Mesendoderm (in vitro differentiated cells): ENCODE results near the gene CLEC11A.
"Not testable (repeated sequence)": the region's sequence is repeated elsewhere in the genome, so short reads cannot be mapped to it uniquely, and the experiment has no call there.

Experiments
- DNase-seq: peaks from one replicate; pipeline ENCODE4 v3.0.0; 2013
- H2AK5ac ChIP-seq: 2 replicates; pipeline ENCODE4 v1.6.1; 2013; ENCODE audit warnings: low read length, inconsistent platforms
- H2BK120ac ChIP-seq: 2 replicates; pipeline ENCODE4 v1.6.1; 2013; ENCODE audit warnings: low read depth, mild to moderate bottlenecking, low read length, moderate library complexity, mixed read lengths
- H2BK15ac ChIP-seq: replicated peaks from 2 replicates; pipeline ENCODE4 v1.6.1; 2013; ENCODE audit warnings: low read depth, mild to moderate bottlenecking, moderate library complexity
- H2BK5ac ChIP-seq: 2 replicates; pipeline ENCODE4 v1.6.1; 2013; ENCODE audit warnings: low read length, inconsistent platforms
- H3K18ac ChIP-seq: 2 replicates; pipeline ENCODE4 v1.6.1; 2013; ENCODE audit warnings: mild to moderate bottlenecking, low read length, mixed read lengths
- H3K23ac ChIP-seq: one replicate; pipeline ENCODE4 v1.6.1; 2013; ENCODE audit warnings: low read length
- H3K27ac ChIP-seq: 2 replicates; pipeline ENCODE4 v1.5.1; 2013; ENCODE audit warnings: low read depth, mild to moderate bottlenecking, inconsistent platforms, low read length, moderate library complexity
- H3K27me3 ChIP-seq: 2 replicates; pipeline ENCODE4 v1.6.1; 2013; ENCODE audit warnings: low read length, control low read depth, mild to moderate bottlenecking, inconsistent platforms; ENCODE audit not compliant: insufficient read depth, poor library complexity
- H3K36me3 ChIP-seq: 2 replicates; pipeline ENCODE4 v1.6.1; 2013; ENCODE audit warnings: low read length, inconsistent platforms; ENCODE audit not compliant: control insufficient read depth, insufficient read depth
- H3K4ac ChIP-seq: one replicate; pipeline ENCODE4 v1.6.1; 2013; ENCODE audit warnings: low read depth, mild to moderate bottlenecking, low read length, moderate library complexity
- H3K4me1 ChIP-seq: 2 replicates; pipeline ENCODE4 v1.6.1; 2013; ENCODE audit warnings: low read depth, low read length, inconsistent platforms; ENCODE audit not compliant: control insufficient read depth
- H3K4me2 ChIP-seq: 2 replicates; pipeline ENCODE4 v1.6.1; 2013; ENCODE audit warnings: low read length
- H3K4me3 ChIP-seq: 2 replicates; pipeline ENCODE4 v1.5.1; 2013; ENCODE audit warnings: mild to moderate bottlenecking, low read length
- H3K56ac ChIP-seq: one replicate; pipeline ENCODE4 v1.6.1; 2013; ENCODE audit warnings: low read length
- H3K79me1 ChIP-seq: 2 replicates; pipeline ENCODE4 v1.6.1; 2013; ENCODE audit warnings: low read length, inconsistent platforms
- H3K79me2 ChIP-seq: 2 replicates; pipeline ENCODE4 v1.6.1; 2013; ENCODE audit warnings: mild to moderate bottlenecking, low read length; ENCODE audit not compliant: control insufficient read depth, insufficient read depth
- H3K9ac ChIP-seq: 2 replicates; pipeline ENCODE4 v1.6.1; 2013; ENCODE audit warnings: low read length, inconsistent platforms
- H4K5ac ChIP-seq: one replicate; pipeline ENCODE4 v1.6.1; 2013; ENCODE audit warnings: low read length
- H4K8ac ChIP-seq: one replicate; pipeline ENCODE4 v1.6.1; 2013; ENCODE audit warnings: low read depth, mild to moderate bottlenecking, control low read depth, low read length, moderate library complexity
- WGBS: extraction: QIAGEN DNeasy Blood & Tissue Kit; methylation state at CpG from one replicate; pipeline ENCODE4 v1.1.7; 2013; ENCODE audit warnings: low lambda C conversion rate, missing lambda C conversion rate; ENCODE audit not compliant: insufficient coverage; ENCODE audit errors: extremely low coverage; 5-methylcytosine and 5-hydroxymethylcytosine counted together

Gene CLEC11A

DNA sequence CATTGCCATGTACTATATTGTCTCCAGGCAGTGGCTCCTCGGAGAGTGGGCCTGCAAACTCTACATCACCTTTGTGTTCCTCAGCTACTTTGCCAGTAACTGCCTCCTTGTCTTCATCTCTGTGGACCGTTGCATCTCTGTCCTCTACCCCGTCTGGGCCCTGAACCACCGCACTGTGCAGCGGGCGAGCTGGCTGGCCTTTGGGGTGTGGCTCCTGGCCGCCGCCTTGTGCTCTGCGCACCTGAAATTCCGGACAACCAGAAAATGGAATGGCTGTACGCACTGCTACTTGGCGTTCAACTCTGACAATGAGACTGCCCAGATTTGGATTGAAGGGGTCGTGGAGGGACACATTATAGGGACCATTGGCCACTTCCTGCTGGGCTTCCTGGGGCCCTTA lies 47.7 kb downstream of the CLEC11A start:
- Histone ChIP-seq H3K9ac (no peak overlapping the region), H4K8ac (no peak overlapping the region), H3K79me1 (no peaks in the 10 kb centered on the region), H2BK5ac (no peak overlapping the region), H2AK5ac (no peak overlapping the region), H3K36me3 (no peaks in the 10 kb centered on the region), H3K4me1 (no peaks in the 10 kb centered on the region), H4K5ac (no peak overlapping the region), H3K23ac (no peak overlapping the region), H2BK15ac (no peak overlapping the region), H3K4me2 (no peak overlapping the region), H2BK120ac (no peak overlapping the region), H3K18ac (no peak overlapping the region), H3K56ac (no peak overlapping the region), H3K27ac (no peak overlapping the region), H3K4me3 (no peak overlapping the region), H3K79me2 (no peaks in the 10 kb centered on the region), H3K4ac (no peak overlapping the region), H3K27me3 (no peaks in the 10 kb centered on the region)
- DNase-seq: no peak
- WGBS: no CpG with 5 or more reads among the region's 13 CpGs

DNA sequence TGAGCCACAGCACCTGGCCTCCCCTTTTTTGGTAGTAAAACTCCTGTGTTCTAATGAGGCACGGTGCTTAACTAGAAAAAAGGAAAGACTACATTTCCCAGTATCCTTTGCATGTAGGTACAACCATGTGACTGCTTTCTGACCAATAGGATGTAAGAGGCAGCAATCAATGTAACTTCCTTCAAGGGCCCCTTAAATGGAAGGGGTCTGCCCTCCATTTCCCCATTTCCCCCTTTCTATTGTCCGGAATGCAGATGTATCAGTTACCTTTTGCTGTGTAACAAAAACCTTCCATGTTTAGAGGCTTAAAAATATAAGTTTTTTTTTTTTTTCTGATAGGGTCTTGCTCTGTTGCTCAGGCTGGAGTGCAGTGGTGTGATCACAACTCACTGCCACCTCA lies 49.3 kb downstream of the CLEC11A start:
- H3K18ac ChIP-seq: no peak overlapping the region
- H3K4me3 ChIP-seq: no peak overlapping the region
- no peak overlapping the region for H2AK5ac ChIP-seq
- H3K4me2 ChIP-seq: no peak overlapping the region
- no peak overlapping the region for H3K27ac ChIP-seq
- no peak overlapping the region for H2BK15ac ChIP-seq
- no peaks in the 10 kb centered on the region for H3K27me3 ChIP-seq
- DNase-seq: no peak
- no peaks in the 10 kb centered on the region for H3K36me3 ChIP-seq
- H3K23ac ChIP-seq: no peak overlapping the region
- H3K9ac ChIP-seq: no peak overlapping the region
- H2BK120ac ChIP-seq: no peak overlapping the region
- no peaks in the 10 kb centered on the region for H3K4me1 ChIP-seq
- no peak overlapping the region for H2BK5ac ChIP-seq
- H4K8ac ChIP-seq: no peak overlapping the region
- no peaks in the 10 kb centered on the region for H3K79me2 ChIP-seq
- WGBS: no CpG with 5 or more reads among the region's 2 CpGs
- no peak overlapping the region for H3K56ac ChIP-seq
- H4K5ac ChIP-seq: no peak overlapping the region
- H3K79me1 ChIP-seq: no peaks in the 10 kb centered on the region
- no peak overlapping the region for H3K4ac ChIP-seq

DNA sequence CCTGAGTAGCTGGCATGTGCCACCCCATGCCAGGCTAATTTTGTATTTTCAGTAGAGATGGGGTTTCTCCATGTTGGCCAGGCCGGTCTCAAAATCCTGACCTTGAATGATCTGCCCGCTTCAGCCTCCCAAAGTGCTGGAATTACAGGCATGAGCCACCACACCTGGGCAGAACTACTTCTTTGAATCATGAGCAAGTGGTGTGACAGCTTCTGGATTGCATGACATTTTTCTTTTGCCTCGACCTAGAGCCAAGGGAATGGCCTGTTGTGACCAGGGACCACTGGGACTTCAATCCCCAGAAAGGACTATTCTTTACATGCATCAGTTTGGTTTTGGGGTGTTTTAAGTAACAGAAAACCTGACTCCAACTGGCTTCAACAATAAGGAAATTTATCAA lies 49.7 kb downstream of the CLEC11A start:
- not testable (repeated sequence) for H3K79me1 ChIP-seq

DNA sequence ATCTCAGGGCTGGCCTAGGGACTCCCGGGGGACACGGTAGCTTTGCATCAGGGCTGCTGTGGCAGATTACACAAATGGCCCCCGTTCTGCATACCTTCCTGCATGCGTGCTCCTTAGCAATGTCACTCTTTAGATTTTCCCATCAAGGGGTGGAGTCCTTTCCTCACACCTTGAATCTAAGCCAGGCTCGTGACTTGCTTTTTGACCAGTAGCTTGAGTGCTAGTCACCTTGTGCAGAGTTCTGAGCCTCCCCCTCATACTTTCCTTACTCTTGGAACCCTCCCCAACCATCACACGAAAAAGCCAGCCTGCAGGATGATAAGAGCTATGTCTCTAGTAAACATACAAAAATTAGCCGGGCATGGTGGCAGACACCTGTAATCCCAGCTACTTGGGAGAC lies 50.3 kb downstream of the CLEC11A start:
- H3K23ac ChIP-seq: not testable (repeated sequence)

More for the DNA sequence above, 49.7 kb downstream of the CLEC11A start:
- H3K4ac ChIP-seq, H3K9ac ChIP-seq, H2BK5ac ChIP-seq, H3K56ac ChIP-seq, DNase-seq, H3K4me3 ChIP-seq, H2AK5ac ChIP-seq, H3K27me3 ChIP-seq, H2BK15ac ChIP-seq, H3K4me2 ChIP-seq, H3K27ac ChIP-seq, H3K4me1 ChIP-seq, H4K5ac ChIP-seq, H3K36me3 ChIP-seq, H3K18ac ChIP-seq, H2BK120ac ChIP-seq, H3K79me2 ChIP-seq, H3K23ac ChIP-seq, H4K8ac ChIP-seq: not testable (repeated sequence)
- no CpG with 5 or more reads among the region's 3 CpGs for WGBS

More for the DNA sequence above, 50.3 kb downstream of the CLEC11A start:
- H3K79me2 ChIP-seq, H3K56ac ChIP-seq, H3K4ac ChIP-seq, H4K5ac ChIP-seq, H2BK5ac ChIP-seq, H2AK5ac ChIP-seq, H3K4me3 ChIP-seq, H3K9ac ChIP-seq, H3K79me1 ChIP-seq, H4K8ac ChIP-seq, H2BK15ac ChIP-seq, H3K4me1 ChIP-seq, H3K36me3 ChIP-seq, DNase-seq, H3K27me3 ChIP-seq, H2BK120ac ChIP-seq, H3K4me2 ChIP-seq, H3K27ac ChIP-seq, H3K18ac ChIP-seq: not testable (repeated sequence)
- WGBS: no CpG with 5 or more reads among the region's 7 CpGs
